Lower leg skin (tissue), 4 donors: ENCODE measurements around the gene LDHB. TPM values are rescaled to one million over a fixed set of nuclear protein-coding genes. Genes with fewer than 3 reads are reported as not detected.
"Not testable (repeated sequence)": the region's sequence is repeated elsewhere in the genome, so short reads cannot be mapped to it uniquely, and the experiment has no call there.

Source experiments
- DNase-seq, 2 donors: peaks; one replicate each; pipeline ENCODE4 v3.0.0-alpha.2; 2019; ENCODE audit warnings: low spot score in 2 of 2
- H3K4me3 ChIP-seq: fragments of 200-600 bp; sonication (generic); 2 replicates; pipeline ENCODE4 v1.5.1; 2017; ENCODE audit warnings: mild to moderate bottlenecking, low read depth; ENCODE audit not compliant: poor library complexity, severe bottlenecking
- CTCF ChIP-seq, 3 donors: fragments of 450-650 bp; IDR thresholded peaks; one replicate each; pipeline ENCODE4 v1.5.1; 2016; ENCODE audit warnings: antibody characterized with exemption in 3 of 3, mild to moderate bottlenecking in 3 of 3, moderate library complexity in 2 of 3
- POLR2A ChIP-seq, 2 donors: fragments of 450-650 bp; IDR thresholded peaks; one replicate each; pipeline ENCODE4 v1.6.1; 2016 to 2017; ENCODE audit warnings: antibody characterized with exemption in 2 of 2, mild to moderate bottlenecking in 1 of 2, moderate library complexity in 1 of 2
- WGBS, 2 donors: methylation state at CpG; one replicate each; pipeline ENCODE4 v1.1.5; 2018; 5-methylcytosine and 5-hydroxymethylcytosine counted together
- intact Hi-C: fragments of 100-400 bp; cut with DNase I; formaldehyde crosslinking; loops from one replicate; pipeline ENCODE4 v1.15.0; 2023; ENCODE audit warnings: low total_unique reads
- total RNA-seq, 4 donors: library from RNA; depleted of rRNA; stranded (reverse); fragments of >200 nt; gene quantifications; one replicate each; pipeline ENCODE4 v1.1.0, GENCODE V29; 2016

LDHB gene
- total RNA-seq, 4 donors from 2014 or later = 30.3 to 76.5 (median 54.9) TPM

- TF ChIP-seq POLR2A (IDR thresholded peaks at IDR 0.05) (no peak), CTCF (IDR thresholded peaks at IDR 0.05) (no peak)
- no peak for DNase-seq
- 65% methylated on average over 7 of the region's 7 CpGs for WGBS, 2 donors
- intact Hi-C loops = loop anchor here (5.0 kb wide), 1 partner anchor 78 kb away; no protein-coding TSS in a partner anchor
- H3K4me3 ChIP-seq = no peak within 1 kb of the TSS
Measured at GRCh38 chr12:21604245-21605101, 53.2 kb downstream of the LDHB start, which contains the start of gene GYS2. Gene GYS2 (minus strand): TSS chr12:21604847. CDS start chr12:21604592, 255 bp downstream.

- no peak overlapping the region for H3K4me3 ChIP-seq
- intact Hi-C loops = no loop called here
- DNase-seq = no peak
- TF ChIP-seq CTCF (IDR thresholded peaks at IDR 0.05) (no peak), POLR2A (IDR thresholded peaks at IDR 0.05) (no peak)
- WGBS, 2 donors = 45 to 55% methylated on average over 2 of the region's 2 CpGs
Measured at GRCh38 chr12:21602774-21603173, 54.9 kb downstream of the LDHB start.

- DNase-seq = no peak
- 66 to 71% methylated on average over 5 of the region's 5 CpGs for WGBS, 2 donors
- intact Hi-C loops = no loop called here
- no peak for TF ChIP-seq POLR2A (IDR thresholded peaks at IDR 0.05)
- TF ChIP-seq CTCF (IDR thresholded peaks at IDR 0.05) = no peak
- H3K4me3 ChIP-seq = no peak overlapping the region
Measured at GRCh38 chr12:21600196-21600595, 57.4 kb downstream of the LDHB start.

GRCh38 chr12:21599143-21599999 is 58.3 kb downstream of the LDHB start:
- intact Hi-C loops = no loop called here
- 92 to 93% methylated on average over 3 of the region's 3 CpGs for WGBS, 2 donors
- TF ChIP-seq CTCF (IDR thresholded peaks at IDR 0.05) = no peak
- TF ChIP-seq POLR2A (IDR thresholded peaks at IDR 0.05) = no peak
- H3K4me3 ChIP-seq = no peak overlapping the region
- DNase-seq = no peak

- no peak for TF ChIP-seq POLR2A (IDR thresholded peaks at IDR 0.05)
- no peak for TF ChIP-seq CTCF (IDR thresholded peaks at IDR 0.05)
- no peak for DNase-seq
- intact Hi-C loops = no loop called here
- no peak overlapping the region for H3K4me3 ChIP-seq
- 86 to 89% methylated on average over 4 of the region's 4 CpGs for WGBS, 2 donors
Measured at GRCh38 chr12:21598651-21599050, 59.0 kb downstream of the LDHB start.

GRCh38 chr12:21595356-21595755 is 62.3 kb downstream of the LDHB start:
- H3K4me3 ChIP-seq, intact Hi-C loops, DNase-seq: not testable (repeated sequence)
